OCI-M1 (cell line): ENCODE data around the gene UQCC3.
"Not testable (repeated sequence)": the region's sequence is repeated elsewhere in the genome, so short reads cannot be mapped to it uniquely, and the experiment has no call there.

ENCODE experiments used
- DNase-seq: peaks from one replicate; lab custom pipeline; 2025; lab: John Stamatoyannopoulos, UW

The UQCC3 gene

GRCh38 chr11:62703921-62704320 lies 32.4 kb downstream of the UQCC3 start:
- DNase-seq: not testable (repeated sequence)

DNA sequence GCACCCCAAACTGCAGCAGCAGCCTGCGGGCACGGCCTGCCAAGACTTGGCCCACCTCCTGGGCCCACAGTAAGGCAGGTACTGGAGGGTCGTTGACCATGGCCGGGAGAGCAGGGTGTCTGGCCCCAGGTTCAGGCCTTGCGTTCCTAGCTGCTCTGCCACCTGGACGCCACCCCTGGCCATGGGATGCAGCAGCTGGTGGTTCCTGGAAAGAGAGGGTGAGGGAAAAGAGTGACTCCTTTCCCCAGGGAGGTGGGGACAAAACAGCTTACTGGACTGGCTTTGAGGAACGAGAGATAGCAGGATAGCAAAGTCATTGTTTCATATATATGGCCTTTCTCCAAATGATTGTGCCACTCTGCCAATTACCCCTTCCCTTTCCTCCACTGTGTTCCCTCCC lies 33.9 kb downstream of the UQCC3 start:
- peak; percentile 62 for DNase-seq

DNA sequence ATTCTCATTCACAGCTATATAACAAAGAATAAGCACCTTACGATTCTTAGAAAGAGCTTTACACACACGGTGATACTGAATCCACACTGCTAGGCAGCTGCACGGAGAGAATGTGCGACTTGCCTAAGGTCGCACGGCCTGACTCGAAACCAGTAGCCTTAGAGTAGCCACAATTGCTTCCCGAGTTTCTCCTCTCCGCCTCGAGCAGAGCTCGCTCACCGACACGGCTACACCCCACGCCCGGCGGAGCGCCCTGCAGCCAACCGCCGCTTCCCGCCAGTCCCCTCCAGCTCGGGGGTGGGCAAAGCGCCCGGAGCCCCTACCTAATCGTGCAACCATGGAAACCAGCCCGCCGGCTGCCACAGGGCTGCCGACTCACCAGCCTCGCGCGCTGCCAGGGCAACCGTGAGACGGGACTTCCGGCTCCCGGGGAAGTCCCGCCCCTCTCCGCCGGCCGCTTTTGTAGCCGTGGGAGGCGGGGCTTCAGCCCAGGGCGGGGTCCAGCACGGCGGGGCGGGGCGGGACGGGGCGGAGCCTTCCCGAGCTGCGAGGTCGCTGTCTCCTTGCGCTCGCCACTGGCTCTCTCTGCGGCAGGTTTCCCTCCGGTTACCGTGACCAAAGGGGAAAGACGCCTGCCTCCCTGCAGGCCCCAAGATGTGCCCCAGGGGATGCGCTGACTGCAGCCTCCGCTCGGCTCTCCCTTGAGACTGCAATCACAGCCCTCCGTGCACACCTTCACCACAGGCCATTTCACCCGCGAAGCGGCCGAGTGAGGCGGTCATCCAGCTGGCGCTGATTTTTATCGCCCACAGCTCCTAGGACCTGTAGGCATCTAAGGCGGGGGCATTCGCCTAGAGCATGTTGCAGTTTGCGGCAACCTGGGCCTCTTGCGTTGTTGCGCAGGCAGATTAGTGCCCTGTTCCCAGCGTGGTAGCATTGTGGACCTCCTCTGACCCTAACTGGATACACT lies 34.7 kb downstream of the UQCC3 start:
- DNase-seq: peak; percentile 96

GRCh38 chr11:62706850-62707247 lies 35.4 kb downstream of the UQCC3 start:
- no peak for DNase-seq

DNA sequence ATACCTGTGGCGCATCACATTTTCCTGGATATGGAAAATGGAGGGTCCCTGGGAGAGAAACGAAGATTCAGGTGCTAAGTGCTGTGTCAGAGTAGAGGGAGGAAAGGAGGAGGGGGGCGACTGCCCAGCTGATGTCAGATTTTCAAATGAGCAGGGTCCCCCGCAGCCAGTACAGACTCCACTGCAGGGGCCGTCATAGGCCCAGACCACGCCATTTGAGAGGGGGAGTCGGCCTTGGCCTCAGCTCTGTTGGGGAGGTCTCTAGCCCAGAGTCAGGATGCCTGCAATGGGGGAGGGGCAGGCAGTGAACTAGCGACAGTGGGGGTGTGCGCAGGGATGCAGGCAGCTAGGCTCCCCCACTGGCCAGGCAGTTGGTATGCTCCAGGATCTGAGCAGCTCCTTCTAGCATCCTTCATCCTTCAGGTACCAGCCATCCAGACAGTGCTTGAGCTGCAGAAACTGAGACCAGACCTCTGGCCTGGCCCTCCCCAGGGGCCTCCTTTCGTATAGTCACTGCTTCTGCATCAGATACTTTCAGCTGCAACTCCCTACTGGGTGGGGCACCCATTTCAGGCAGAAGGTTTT lies 35.9 kb downstream of the UQCC3 start, which contains the start of the genes BSCL2 and GNG3:
Gene BSCL2, minus strand, starts transcription at position 148 of the 585 bp plus-strand sequence. CDS start 229 bp downstream, outside the sequence.
Gene GNG3, plus strand, starts transcription at position 400 of the 585 bp plus-strand sequence. CDS start 620 bp downstream, outside the sequence.
- DNase-seq: no peak

GRCh38 chr11:62708392-62708791 lies 36.9 kb downstream of the UQCC3 start:
- no peak for DNase-seq

- no peak for DNase-seq
Measured at GRCh38 chr11:62708793-62709192, 37.3 kb downstream of the UQCC3 start.

GRCh38 chr11:62709247-62710000 lies 38.0 kb downstream of the UQCC3 start:
- peak; percentile 99 for DNase-seq

GRCh38 chr11:62710001-62710345 lies 38.5 kb downstream of the UQCC3 start:
- peak; percentile 86 for DNase-seq

- no peak for DNase-seq
Measured at GRCh38 chr11:62712276-62712812, 40.9 kb downstream of the UQCC3 start.

- no peak for DNase-seq
Measured at GRCh38 chr11:62712861-62713260, 41.4 kb downstream of the UQCC3 start.

GRCh38 chr11:62713343-62713742 lies 41.9 kb downstream of the UQCC3 start:
- DNase-seq: no peak

GRCh38 chr11:62715150-62716130 lies 44.0 kb downstream of the UQCC3 start:
- no peak for DNase-seq

- no peak for DNase-seq
Measured at GRCh38 chr11:62716206-62716605, 44.7 kb downstream of the UQCC3 start.

DNA sequence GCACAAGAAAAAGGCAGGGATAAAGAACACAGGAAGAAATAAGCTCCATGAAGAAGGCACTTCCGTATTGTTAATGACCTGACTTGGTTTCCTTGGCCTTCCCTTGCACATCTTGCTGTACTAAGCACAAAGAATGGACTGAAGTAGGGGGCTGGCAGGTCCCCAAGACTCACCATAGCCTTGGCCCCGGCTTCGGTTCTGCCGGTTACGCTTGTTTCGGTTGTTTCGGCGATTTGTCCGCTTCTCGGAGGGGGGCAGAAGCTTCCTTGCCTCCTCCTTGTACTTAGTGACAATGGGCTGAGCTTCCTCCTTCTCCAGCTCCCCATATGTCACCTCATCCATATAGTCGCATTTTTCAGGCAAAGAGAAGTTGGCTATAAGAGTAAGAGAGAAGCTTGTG lies 45.3 kb downstream of the UQCC3 start:
- no peak for DNase-seq

DNA sequence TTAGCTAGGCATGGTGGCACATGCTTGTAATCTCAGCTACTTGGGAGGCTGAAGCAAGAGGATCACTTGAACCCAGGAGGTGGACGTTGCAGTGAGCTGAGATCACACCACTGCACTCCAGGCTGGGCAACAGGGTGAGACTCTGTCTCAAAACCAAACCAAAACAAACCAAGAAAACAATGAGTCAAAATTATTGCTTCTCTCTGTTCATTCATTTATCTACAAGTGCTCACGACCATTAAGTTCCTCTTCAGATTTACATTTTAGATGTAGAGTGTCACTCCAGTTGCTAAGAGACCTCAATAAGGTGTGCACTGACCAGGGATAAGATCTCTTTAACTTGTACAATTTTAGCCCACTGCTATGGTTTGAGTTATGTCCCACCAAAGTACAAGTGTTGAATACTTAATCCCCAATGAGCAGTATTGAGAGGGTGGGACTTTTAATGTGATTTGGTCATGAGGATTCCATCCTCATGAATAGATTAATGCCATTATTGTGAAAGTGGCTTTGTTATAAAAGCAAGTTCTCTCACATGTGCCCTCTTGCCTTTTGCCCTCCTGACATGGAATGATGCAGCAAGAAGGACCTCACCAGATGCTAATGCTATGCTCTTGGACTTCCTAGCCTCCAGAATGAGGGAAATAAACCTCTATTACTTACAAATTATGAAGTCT lies 48.0 kb downstream of the UQCC3 start:
- DNase-seq: no peak

DNA sequence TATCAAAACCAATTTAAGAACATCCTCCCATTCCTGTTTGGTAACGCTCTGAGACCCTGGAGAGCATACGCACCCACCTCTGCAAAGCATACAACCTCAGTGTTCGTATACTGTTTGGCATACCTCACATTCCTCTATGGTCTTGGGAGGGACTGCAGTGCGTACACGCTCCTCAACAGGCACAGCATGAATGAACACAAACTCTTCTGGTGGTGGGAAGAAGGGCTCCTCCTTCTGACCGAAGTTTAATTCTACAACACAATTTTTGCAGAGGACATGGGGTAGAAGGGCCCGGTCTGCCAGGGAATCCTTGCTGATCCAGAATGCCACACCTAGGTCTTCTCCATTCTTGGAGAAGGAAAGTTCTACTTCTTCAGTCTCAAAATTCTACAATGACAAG lies 50.5 kb downstream of the UQCC3 start:
- no peak for DNase-seq
